CD14-positive monocyte (primary cell): ENCODE results near the gene CORT. TPM values are rescaled to one million over a fixed set of nuclear protein-coding genes. Genes with fewer than 3 reads are reported as not detected.

Experiments used
- DNase-seq, 3 donors: peaks; one replicate each; pipeline ENCODE4 v3.0.0-alpha.2; 2011 to 2022
- H2AFZ ChIP-seq: 2 replicates; pipeline ENCODE4 v1.6.0; 2012; ENCODE audit warnings: mild to moderate bottlenecking, low read depth, low read length, inconsistent platforms; ENCODE audit not compliant: insufficient read depth, poor library complexity, severe bottlenecking
- H3K27ac ChIP-seq, 2 donors: 1 replicate in 1 of 2; 2 replicates in 1 of 2; pipeline ENCODE4 v1.5.1; 2012 to 2013; ENCODE audit warnings: low read length in 2 of 2, control low read depth in 1 of 2, inconsistent platforms in 1 of 2, low read depth in 1 of 2, mild to moderate bottlenecking in 1 of 2
- H3K27me3 ChIP-seq, 2 donors: one replicate each; pipeline versions ENCODE4 v1.6.0 to v1.6.1; 2011 to 2013; ENCODE audit warnings: low read length in 2 of 2; ENCODE audit not compliant: control insufficient read depth in 2 of 2, insufficient read depth in 2 of 2
- H3K36me3 ChIP-seq, 2 donors: replicated peaks in 1 of 2; 1 replicate in 1 of 2; 2 replicates in 1 of 2; pipeline versions ENCODE4 v1.5.1 to v1.6.1; 2012 to 2013; ENCODE audit warnings: low read length in 2 of 2, control low read depth in 1 of 2, inconsistent platforms in 1 of 2, mild to moderate bottlenecking in 1 of 2; ENCODE audit not compliant: insufficient read depth in 2 of 2, control insufficient read depth in 1 of 2
- H3K4me1 ChIP-seq, 2 donors: 1 replicate in 1 of 2; 2 replicates in 1 of 2; pipeline versions ENCODE4 v1.5.1 to v1.6.1; 2012 to 2013; ENCODE audit warnings: low read length in 2 of 2, control low read depth in 1 of 2, inconsistent platforms in 1 of 2, mild to moderate bottlenecking in 1 of 2, moderate library complexity in 1 of 2; ENCODE audit not compliant: insufficient read depth in 2 of 2, control insufficient read depth in 1 of 2
- H3K4me2 ChIP-seq: replicated peaks from 2 replicates; pipeline ENCODE3; 2012; ENCODE audit warnings: low read length, moderate library complexity, mild to moderate bottlenecking; ENCODE audit not compliant: poor library complexity, severe bottlenecking; ENCODE audit errors: extremely low read depth
- H3K4me3 ChIP-seq, 3 experiments: fragments of 200-600 bp in 1 of 3; sonication (generic) in 1 of 3; replicated peaks in 1 of 3; 1 replicate in 2 of 3; 2 replicates in 1 of 3; pipeline ENCODE4 v1.5.1; 2011 to 2013; ENCODE audit warnings: low read length in 3 of 3, mild to moderate bottlenecking in 3 of 3, control low read depth in 2 of 3, low read depth in 2 of 3, inconsistent platforms in 1 of 3, moderate library complexity in 1 of 3
- H3K79me2 ChIP-seq: 2 replicates; pipeline ENCODE4 v1.6.0; 2012; ENCODE audit warnings: mild to moderate bottlenecking, control low read depth, inconsistent platforms, low read length, moderate library complexity; ENCODE audit not compliant: insufficient read depth
- H3K9ac ChIP-seq: 2 replicates; pipeline ENCODE4 v1.6.0; 2017; ENCODE audit warnings: low read length, mild to moderate bottlenecking; ENCODE audit not compliant: insufficient read depth, poor library complexity, severe bottlenecking
- H3K9me3 ChIP-seq, 2 donors: replicated peaks in 1 of 2; 1 replicate in 1 of 2; 2 replicates in 1 of 2; pipeline versions ENCODE4 v1.5.1 to v1.6.1; 2012 to 2013; ENCODE audit warnings: low read length in 2 of 2, control low read depth in 1 of 2; ENCODE audit not compliant: control insufficient read depth in 1 of 2, insufficient read depth in 1 of 2
- H4K20me1 ChIP-seq: 2 replicates; pipeline ENCODE4 v1.6.0; 2012; ENCODE audit warnings: mild to moderate bottlenecking, low read length, control low read depth, moderate library complexity; ENCODE audit not compliant: insufficient read depth
- H3K27ac Mint-ChIP-seq, 7 donors: one replicate each; pipeline ENCODE4 v1.8.0; 2020; ENCODE audit warnings: mild to moderate bottlenecking in 7 of 7, mixed read lengths in 7 of 7, moderate library complexity in 6 of 7, inconsistent platforms in 2 of 7
- H3K27me3 Mint-ChIP-seq, 3 donors: one replicate each; pipeline ENCODE4 v1.8.0; 2021 to 2022; ENCODE audit warnings: low read depth in 3 of 3, mild to moderate bottlenecking in 3 of 3, mixed read lengths in 3 of 3, moderate library complexity in 3 of 3, inconsistent platforms in 1 of 3
- H3K36me3 Mint-ChIP-seq, 2 donors: one replicate each; pipeline ENCODE4 v1.8.0; 2020; ENCODE audit warnings: mixed read lengths in 2 of 2, inconsistent platforms in 1 of 2, mild to moderate bottlenecking in 1 of 2
- H3K4me1 Mint-ChIP-seq: one replicate; pipeline ENCODE4 v1.8.0; 2020; ENCODE audit warnings: mild to moderate bottlenecking, mixed read lengths
- H3K4me3 Mint-ChIP-seq, 2 donors: one replicate each; pipeline ENCODE4 v1.8.0; 2020; ENCODE audit warnings: mild to moderate bottlenecking in 2 of 2, mixed read lengths in 2 of 2, moderate library complexity in 1 of 2
- H3K9me3 Mint-ChIP-seq, 7 donors: one replicate each; pipeline ENCODE4 v1.8.0; 2020 to 2022; ENCODE audit warnings: mixed read lengths in 7 of 7, mild to moderate bottlenecking in 6 of 7, moderate library complexity in 6 of 7, inconsistent platforms in 2 of 7
- CTCF ChIP-seq: fragments of 200-600 bp; IDR thresholded peaks from one replicate; pipeline ENCODE4 v1.8.0; 2022; ENCODE audit warnings: antibody characterized with exemption, mild to moderate bottlenecking
- WGBS: methylation state at CpG from one replicate; pipeline ENCODE4 v1.1.5; 2013; ENCODE audit warnings: missing lambda C conversion rate; ENCODE audit not compliant: insufficient coverage; 5-methylcytosine and 5-hydroxymethylcytosine counted together
- intact Hi-C, 2 donors: fragments of 100-400 bp; cut with micrococcal nuclease; formaldehyde crosslinking; loops; one replicate each; pipeline versions ENCODE4 v1.15.0 to v1.15.1; 2023
- polyA plus RNA-seq, 3 donors: library from polyadenylated mRNA; depleted of rRNA in 1 of 3; unstranded in 2 of 3; stranded (reverse) in 1 of 3; fragments of 300-500 nt in 2 of 3; fragments of >200 nt in 1 of 3; fragmentation: Illumina TruSeq in 2 of 3; gene quantifications; 1 replicate in 2 of 3; 2 replicates in 1 of 3; pipeline ENCODE4 v1.2.3, GENCODE V29; 2012 to 2021

CORT gene
- polyA plus RNA-seq, 3 donors, result not detected

- Histone ChIP-seq H3K4me3 (no peak overlapping the region), H3K27me3 (no peaks in the 10 kb centered on the region), H3K4me1 (peaks cover 20 to 23% of the 10 kb centered on the region in 2 donors), H3K9me3 (no peaks in the 10 kb centered on the region), H3K9ac (no peak overlapping the region), H4K20me1 (no peaks in the 10 kb centered on the region), H3K36me3 (peaks cover 57 to 75% of the 10 kb centered on the region in 2 donors), H3K27ac (peak overlapping the region in 1 of 2 donors; percentile 55), H3K79me2 (peaks cover 24% of the 10 kb centered on the region), H2AFZ (no peak overlapping the region), H3K4me2 (no peak overlapping the region)
- DNase-seq, result no peak
- H3K4me1 Mint-ChIP-seq, result peaks cover 20% of the 10 kb centered on the region
- H3K9me3 Mint-ChIP-seq, result no peaks in the 10 kb centered on the region
- H3K4me3 Mint-ChIP-seq, result no peak overlapping the region
- no peak for TF ChIP-seq CTCF
- peaks cover 75 to 83% of the 10 kb centered on the region in 2 donors for H3K36me3 Mint-ChIP-seq
- intact Hi-C loops, result loop anchor here in 1 of 2 donors (10.0 kb wide), 1 partner anchor 205 kb away; the partner anchor contains the start of gene KIF1B
- WGBS, result 93% methylated on average over 15 of the region's 15 CpGs
- peak overlapping the region; percentile 1 to 74 (median 58) for H3K27ac Mint-ChIP-seq
- no peaks in the 10 kb centered on the region for H3K27me3 Mint-ChIP-seq
Observed at GRCh38 chr1:10419351-10419750, 30.5 kb upstream of the CORT start.

GRCh38 chr1:10421637-10422036 lies 28.2 kb upstream of the CORT start:
- Mint-ChIP-seq H3K27ac (peak overlapping the region in 5 of 7 donors; percentile 6 to 38 (median 30)), H3K4me3 (no peak overlapping the region), H3K36me3 (peaks cover 76 to 79% of the 10 kb centered on the region in 2 donors), H3K9me3 (peaks cover 0 to 5% (median 0%) of the 10 kb centered on the region in 7 donors), H3K4me1 (peaks cover 7% of the 10 kb centered on the region), H3K27me3 (peaks cover 0 to 2% (median 0%) of the 10 kb centered on the region in 3 donors)
- Histone ChIP-seq H2AFZ (no peak overlapping the region), H3K36me3 (peaks cover 55 to 67% of the 10 kb centered on the region in 2 donors), H3K9me3 (no peaks in the 10 kb centered on the region), H3K4me1 (peaks cover under 1 to 2% of the 10 kb centered on the region in 2 donors), H3K27me3 (no peaks in the 10 kb centered on the region), H3K79me2 (peaks cover 13% of the 10 kb centered on the region), H4K20me1 (no peaks in the 10 kb centered on the region), H3K27ac (peak overlapping the region in 1 of 2 donors; percentile 36), H3K9ac (no peak overlapping the region), H3K4me2 (no peak overlapping the region), H3K4me3 (no peak overlapping the region)
- no peak for DNase-seq
- WGBS, result 100% methylated on average over 1 of the region's 5 CpGs
- no peak for TF ChIP-seq CTCF
- intact Hi-C loops, result no loop called here
